ENCODE data around the gene NLRC3. TPM values are rescaled to one million over a fixed set of nuclear protein-coding genes. Genes with fewer than 3 reads are reported as not detected.

NLRC3 gene
- total RNA-seq, 1 donor from 2014 or later: 0.23 TPM

GRCh38 chr16:3584412-3584811 lies 7.2 kb upstream of the NLRC3 start:
- Histone ChIP-seq H3K27ac (ENCODE audit: low read depth, low read length) (no peak overlapping the region), H4K20me1 (ENCODE audit: insufficient read depth, low read length) (no peaks in the 10 kb centered on the region), H3K9me3 (ENCODE audit: insufficient read depth, low read depth, low read length) (no peaks in the 10 kb centered on the region), H3K79me2 (ENCODE audit: insufficient read depth, low read length) (no peaks in the 10 kb centered on the region), H3K27me3 (ENCODE audit: insufficient read depth, low read length) (no peaks in the 10 kb centered on the region), H3K4me2 (ENCODE audit: low read length) (no peak overlapping the region), H2AFZ (ENCODE audit: low read depth, low read length) (no peak overlapping the region), H3K9ac (ENCODE audit: low read length) (no peak overlapping the region), H3K4me3 (ENCODE audit: insufficient read depth, low read depth, low read length) (no peak overlapping the region), H3K4me1 (ENCODE audit: insufficient read depth, low read length) (peaks cover 3% of the 10 kb centered on the region), H3K36me3 (ENCODE audit: insufficient read depth, low read length) (no peaks in the 10 kb centered on the region)
- TF ChIP-seq CTCF (IDR thresholded peaks at IDR 0.05; ENCODE audit: insufficient read depth, low read depth, low read length): no peak
- no peak for TF ChIP-seq EZH2 (IDR thresholded peaks at IDR 0.05; ENCODE audit: insufficient read depth, low read length)
- Mint-ChIP-seq H3K4me3 (ENCODE audit: unreplicated experiment) (no peak overlapping the region), H3K27ac (ENCODE audit: unreplicated experiment) (no peak overlapping the region), H3K9me3 (ENCODE audit: unreplicated experiment) (no peaks in the 10 kb centered on the region), H3K4me1 (ENCODE audit: low read depth, unreplicated experiment) (peaks cover 7% of the 10 kb centered on the region), H3K27me3 (ENCODE audit: low read depth, unreplicated experiment) (no peaks in the 10 kb centered on the region), H3K36me3 (ENCODE audit: low read depth, unreplicated experiment) (peaks cover 18% of the 10 kb centered on the region)
- FAIRE-seq: no peak
- DNase-seq (ENCODE audit: low read depth): no peak

- FAIRE-seq: no peak
- H3K27me3 Mint-ChIP-seq (ENCODE audit: low read depth, unreplicated experiment): no peaks in the 10 kb centered on the region
Observed at GRCh38 chr16:3583303-3584038, 6.3 kb upstream of the NLRC3 start.

More at GRCh38 chr16:3583303-3584038, 6.3 kb upstream of the NLRC3 start:
- Histone ChIP-seq H4K20me1 (ENCODE audit: insufficient read depth, low read length) (no peaks in the 10 kb centered on the region), H3K9me3 (ENCODE audit: insufficient read depth, low read depth, low read length) (no peaks in the 10 kb centered on the region), H3K36me3 (ENCODE audit: insufficient read depth, low read length) (no peaks in the 10 kb centered on the region), H2AFZ (ENCODE audit: low read depth, low read length) (no peak overlapping the region), H3K4me1 (ENCODE audit: insufficient read depth, low read length) (peaks cover 3% of the 10 kb centered on the region), H3K4me3 (ENCODE audit: insufficient read depth, low read depth, low read length) (no peak overlapping the region), H3K27me3 (ENCODE audit: insufficient read depth, low read length) (no peaks in the 10 kb centered on the region), H3K4me2 (ENCODE audit: low read length) (no peak overlapping the region), H3K79me2 (ENCODE audit: insufficient read depth, low read length) (no peaks in the 10 kb centered on the region), H3K9ac (ENCODE audit: low read length) (no peak overlapping the region), H3K27ac (ENCODE audit: low read depth, low read length) (no peak overlapping the region)
- no peak overlapping the region for H3K4me3 Mint-ChIP-seq (ENCODE audit: unreplicated experiment)
- TF ChIP-seq CTCF (IDR thresholded peaks at IDR 0.05; ENCODE audit: insufficient read depth, low read depth, low read length) (no peak), EZH2 (IDR thresholded peaks at IDR 0.05; ENCODE audit: insufficient read depth, low read length) (no peak)
- DNase-seq (ENCODE audit: low read depth): no peak
- no peaks in the 10 kb centered on the region for H3K9me3 Mint-ChIP-seq (ENCODE audit: unreplicated experiment)
- no peak overlapping the region for H3K27ac Mint-ChIP-seq (ENCODE audit: unreplicated experiment)
- peaks cover 9% of the 10 kb centered on the region for H3K4me1 Mint-ChIP-seq (ENCODE audit: low read depth, unreplicated experiment)
- peaks cover 18% of the 10 kb centered on the region for H3K36me3 Mint-ChIP-seq (ENCODE audit: low read depth, unreplicated experiment)
